Natural killer cell (primary cell): ENCODE measurements around the gene RCAN2. TPM values are rescaled to one million over a fixed set of nuclear protein-coding genes. Genes with fewer than 3 reads are reported as not detected.

Experiments used
- ATAC-seq, 3 donors: fragments of 150-1000 bp in 2 of 3; fragments of 200-7000 bp in 1 of 3; cut with Tn5 transposase; 1 replicate in 1 of 3; 2 replicates in 2 of 3; pipeline ENCODE4 v1.10.0; 2021; ENCODE audit warnings: mild to moderate bottlenecking in 2 of 3, moderate library complexity in 2 of 3
- DNase-seq, 2 donors: peaks; one replicate each; pipeline versions ENCODE4 v3.0.0 to v3.0.0-alpha.2; 2013 to 2021; ENCODE audit warnings: mixed read lengths in 1 of 2
- H3K27ac ChIP-seq: one replicate; pipeline ENCODE4 v1.5.1; 2013; ENCODE audit warnings: mild to moderate bottlenecking, low read length
- H3K27me3 ChIP-seq: one replicate; pipeline ENCODE4 v1.6.1; 2013; ENCODE audit warnings: low read length; ENCODE audit not compliant: control insufficient read depth, insufficient read depth
- H3K36me3 ChIP-seq: one replicate; pipeline ENCODE4 v1.6.1; 2013; ENCODE audit warnings: low read length; ENCODE audit not compliant: control insufficient read depth, insufficient read depth
- H3K4me1 ChIP-seq: one replicate; pipeline ENCODE4 v1.6.1; 2013; ENCODE audit warnings: low read length; ENCODE audit not compliant: control insufficient read depth, insufficient read depth
- H3K4me3 ChIP-seq: one replicate; pipeline ENCODE4 v1.5.1; 2013; ENCODE audit warnings: low read length
- H3K9me3 ChIP-seq: one replicate; pipeline ENCODE4 v1.6.1; 2013; ENCODE audit warnings: low read length; ENCODE audit not compliant: control insufficient read depth, insufficient read depth
- H3K27ac Mint-ChIP-seq, 2 donors: one replicate each; pipeline ENCODE4 v1.8.0; 2022; ENCODE audit warnings: mild to moderate bottlenecking in 2 of 2, mixed read lengths in 2 of 2, moderate library complexity in 1 of 2
- H3K27me3 Mint-ChIP-seq, 2 donors: one replicate each; pipeline ENCODE4 v1.8.0; 2022; ENCODE audit warnings: low read depth in 2 of 2, mixed read lengths in 2 of 2
- H3K36me3 Mint-ChIP-seq: one replicate; pipeline ENCODE4 v1.8.0; 2022; ENCODE audit warnings: mixed read lengths
- H3K4me1 Mint-ChIP-seq, 2 donors: one replicate each; pipeline ENCODE4 v1.8.0; 2022; ENCODE audit warnings: mixed read lengths in 2 of 2
- H3K4me3 Mint-ChIP-seq: one replicate; pipeline ENCODE4 v1.8.0; 2022; ENCODE audit warnings: mild to moderate bottlenecking, moderate library complexity, mixed read lengths
- H3K9me3 Mint-ChIP-seq, 2 donors: one replicate each; pipeline ENCODE4 v1.8.0; 2022; ENCODE audit warnings: mixed read lengths in 2 of 2
- CTCF ChIP-seq: fragments of 200-600 bp; IDR thresholded peaks from one replicate; pipeline ENCODE4 v1.8.0; 2022; ENCODE audit warnings: antibody characterized with exemption
- WGBS: methylation state at CpG from one replicate; pipeline ENCODE4 v1.1.7; 2013; ENCODE audit warnings: missing lambda C conversion rate; ENCODE audit not compliant: insufficient coverage; 5-methylcytosine and 5-hydroxymethylcytosine counted together
- intact Hi-C: fragments of 100-400 bp; cut with micrococcal nuclease; formaldehyde crosslinking; loops from one replicate; pipeline ENCODE4 v1.14.2; 2022
- total RNA-seq, 4 donors: library from RNA; stranded (reverse); fragments of 120-200 nt in 1 of 4; gene quantifications; one replicate each; pipeline versions ENCODE4 v1.2.3 to v1.2.4, GENCODE V29; 2013 to 2022

Gene RCAN2
- total RNA-seq, 3 donors from 2014 or later (not counting 1 experiment from before 2014, with no cell fraction given): 0.43 TPM; not detected in 2

GRCh38 chr6:46305833-46306232 lies 185.4 kb downstream of the RCAN2 start:
- H3K36me3 Mint-ChIP-seq: no peaks in the 10 kb centered on the region
- H3K9me3 ChIP-seq: no peaks in the 10 kb centered on the region

GRCh38 chr6:46305236-46305635 lies 186.0 kb downstream of the RCAN2 start:
- DNase-seq (no peak), ATAC-seq (no peak)
- Mint-ChIP-seq H3K27me3 (peaks cover 3 to 8% of the 10 kb centered on the region in 2 donors), H3K36me3 (no peaks in the 10 kb centered on the region), H3K4me1 (no peaks in the 10 kb centered on the region), H3K9me3 (peaks cover 0 to 2% of the 10 kb centered on the region in 2 donors), H3K4me3 (no peak overlapping the region), H3K27ac (no peak overlapping the region)
- no peaks in the 10 kb centered on the region for H3K36me3 ChIP-seq
- H3K27me3 ChIP-seq: no peaks in the 10 kb centered on the region
- no peak for TF ChIP-seq CTCF
- H3K9me3 ChIP-seq: no peaks in the 10 kb centered on the region
- no peaks in the 10 kb centered on the region for H3K4me1 ChIP-seq
- 86% methylated on average over 2 of the region's 2 CpGs for WGBS
- intact Hi-C loops: no loop called here
- no peak overlapping the region for H3K4me3 ChIP-seq
- H3K27ac ChIP-seq: no peak overlapping the region

More at GRCh38 chr6:46305833-46306232, 185.4 kb downstream of the RCAN2 start:
- Mint-ChIP-seq H3K9me3 (peaks cover 0 to 2% of the 10 kb centered on the region in 2 donors), H3K4me1 (no peaks in the 10 kb centered on the region), H3K27ac (no peak overlapping the region), H3K27me3 (peaks cover 3 to 8% of the 10 kb centered on the region in 2 donors), H3K4me3 (no peak overlapping the region)
- intact Hi-C loops: no loop called here
- no peak for DNase-seq
- Histone ChIP-seq H3K36me3 (no peaks in the 10 kb centered on the region), H3K27ac (no peak overlapping the region), H3K4me3 (no peak overlapping the region), H3K4me1 (no peaks in the 10 kb centered on the region), H3K27me3 (no peaks in the 10 kb centered on the region)
- no peak for TF ChIP-seq CTCF
- no peak for ATAC-seq
- 92% methylated on average over 3 of the region's 3 CpGs for WGBS

- TF ChIP-seq CTCF: no peak
- Histone ChIP-seq H3K4me1 (no peaks in the 10 kb centered on the region), H3K9me3 (no peaks in the 10 kb centered on the region), H3K4me3 (no peak overlapping the region), H3K36me3 (no peaks in the 10 kb centered on the region), H3K27me3 (no peaks in the 10 kb centered on the region), H3K27ac (no peak overlapping the region)
- Mint-ChIP-seq H3K27ac (no peak overlapping the region), H3K36me3 (no peaks in the 10 kb centered on the region), H3K4me3 (no peak overlapping the region), H3K9me3 (peaks cover 0 to 2% of the 10 kb centered on the region in 2 donors), H3K4me1 (no peaks in the 10 kb centered on the region), H3K27me3 (peaks cover 0 to 8% of the 10 kb centered on the region in 2 donors)
- ATAC-seq: no peak
- no peak for DNase-seq
- intact Hi-C loops: no loop called here
- 100% methylated on average over 1 of the region's 1 CpG for WGBS
These were observed 188.4 kb downstream of the RCAN2 start for GRCh38 chr6:46302816-46303215.

DNA sequence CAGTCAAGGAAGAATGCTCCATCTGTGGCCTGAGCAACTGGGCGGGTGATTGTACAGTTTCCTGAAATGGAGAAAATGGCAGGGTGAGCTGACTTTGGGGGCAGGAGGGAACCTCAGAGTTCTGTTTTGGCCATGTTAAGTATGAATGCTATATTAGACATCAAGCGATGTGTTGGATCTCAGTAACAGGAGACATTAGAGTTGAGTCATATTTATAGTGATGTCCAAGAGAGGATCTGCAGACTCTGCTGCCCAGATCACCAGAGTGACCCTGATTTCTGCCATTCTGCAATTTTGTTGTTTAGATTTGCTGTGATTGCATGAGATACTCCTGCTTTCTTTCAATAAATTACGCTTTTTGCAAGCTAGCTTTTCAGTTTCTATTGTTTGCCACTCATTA lies 189.1 kb downstream of the RCAN2 start:
- TF ChIP-seq CTCF: no peak
- Histone ChIP-seq H3K27me3 (no peaks in the 10 kb centered on the region), H3K4me1 (no peaks in the 10 kb centered on the region), H3K36me3 (no peaks in the 10 kb centered on the region), H3K9me3 (no peaks in the 10 kb centered on the region), H3K27ac (no peak overlapping the region), H3K4me3 (no peak overlapping the region)
- H3K4me3 Mint-ChIP-seq: no peak overlapping the region
- H3K9me3 Mint-ChIP-seq: peaks cover 0 to 2% of the 10 kb centered on the region in 2 donors
- H3K27me3 Mint-ChIP-seq: peaks cover 0 to 6% of the 10 kb centered on the region in 2 donors
- WGBS: 97% methylated on average over 3 of the region's 3 CpGs
- no peaks in the 10 kb centered on the region for H3K36me3 Mint-ChIP-seq
- intact Hi-C loops: no loop called here
- no peak overlapping the region for H3K27ac Mint-ChIP-seq
- no peaks in the 10 kb centered on the region for H3K4me1 Mint-ChIP-seq
- DNase-seq: no peak
- ATAC-seq: no peak
